ENCODE results near the gene ARFGAP1.

- TF ChIP-seq TCF7 (CRISPR knock-in tag; IDR thresholded peaks at IDR 0.05; ENCODE audit: low read depth): no peak
- no peak for TF ChIP-seq TEAD4 (CRISPR knock-in tag; IDR thresholded peaks at IDR 0.05)
- 0 out of 2 replicates have a peak, but pooled peaks have one; percentile 39 for TF ChIP-seq CTCF (IDR thresholded peaks at IDR 0.05)
- TF ChIP-seq CREB1 (CRISPR knock-in tag; IDR thresholded peaks at IDR 0.05): no peak
- no peak for TF ChIP-seq HMGXB4 (CRISPR knock-in tag; IDR thresholded peaks at IDR 0.05)
- TF ChIP-seq FOXJ3 (CRISPR knock-in tag; IDR thresholded peaks at IDR 0.05; ENCODE audit: borderline replicate concordance): no peak
- TF ChIP-seq ATF3 (CRISPR knock-in tag; conservative IDR thresholded peaks at IDR 0.05): no peak
- no peak for TF ChIP-seq ZNF425 (CRISPR knock-in tag; conservative IDR thresholded peaks at IDR 0.05)
- no peak for TF ChIP-seq ZNF232 (CRISPR knock-in tag; IDR thresholded peaks at IDR 0.05)
- no peak for TF ChIP-seq SP1 (CRISPR knock-in tag; conservative IDR thresholded peaks at IDR 0.05)
- TF ChIP-seq ATF1 (CRISPR knock-in tag; IDR thresholded peaks at IDR 0.05): no peak
- TF ChIP-seq TEAD1 (CRISPR knock-in tag; IDR thresholded peaks at IDR 0.05): no peak
- no peak for TF ChIP-seq SMAD3 (CRISPR knock-in tag; IDR thresholded peaks at IDR 0.05; ENCODE audit: borderline replicate concordance)
Measured at GRCh38 chr20:63280929-63281545, 8.4 kb downstream of the ARFGAP1 start.
